MCF 10A (cell line): Measurements from ENCODE around the gene GEMIN7. TPM values are rescaled to one million over a fixed set of nuclear protein-coding genes. Genes with fewer than 3 reads are reported as not detected.

Experiments
- BruUV-seq: library from RNA; stranded (reverse); fragments of 400-500 nt; replicated peaks from 2 replicates; lab custom pipeline; 2021; lab: Mats Ljungman, UMichigan
- CTCF ChIA-PET: fragments of 300-600 bp; sonication (Branson Sonifier 250); formaldehyde crosslinking; extraction: SDS; loops from one replicate; lab custom pipeline; 2021; ENCODE audit warnings: antibody characterized with exemption, inconsistent platforms; lab: Yijun Ruan, JAX
- POLR2A ChIA-PET: fragments of 300-600, 350-650 bp; sonication (Branson Sonifier 250); formaldehyde crosslinking; extraction: SDS; loops from one replicate; lab custom pipeline; 2020; ENCODE audit warnings: antibody characterized with exemption, inconsistent platforms; lab: Yijun Ruan, JAX
- DNase-seq: peaks from one replicate; pipeline ENCODE4 v3.0.0-alpha.2; 2018; ENCODE audit not compliant: unreplicated experiment
- H3K27ac Mint-ChIP-seq: one replicate; pipeline ENCODE4 v1.8.0; 2022; ENCODE audit warnings: mild to moderate bottlenecking, low read depth, mixed read lengths; ENCODE audit not compliant: unreplicated experiment
- H3K27me3 Mint-ChIP-seq: one replicate; pipeline ENCODE4 v1.8.0; 2022; ENCODE audit warnings: mixed read lengths; ENCODE audit not compliant: insufficient read depth, unreplicated experiment
- H3K36me3 Mint-ChIP-seq: one replicate; pipeline ENCODE4 v1.8.0; 2022; ENCODE audit warnings: mild to moderate bottlenecking, moderate library complexity, mixed read lengths; ENCODE audit not compliant: insufficient read depth, unreplicated experiment
- H3K4me1 Mint-ChIP-seq: one replicate; pipeline ENCODE4 v1.8.0; 2022; ENCODE audit warnings: mixed read lengths; ENCODE audit not compliant: insufficient read depth, unreplicated experiment
- H3K4me3 Mint-ChIP-seq: one replicate; pipeline ENCODE4 v1.8.0; 2022; ENCODE audit warnings: mild to moderate bottlenecking, moderate library complexity, mixed read lengths; ENCODE audit not compliant: unreplicated experiment
- H3K9me3 Mint-ChIP-seq: one replicate; pipeline ENCODE4 v1.8.0; 2022; ENCODE audit warnings: mixed read lengths; ENCODE audit not compliant: unreplicated experiment
- intact Hi-C: fragments of 100-400 bp; cut with micrococcal nuclease; formaldehyde crosslinking; loops from 2 replicates; pipeline ENCODE4 v1.14.1; 2022
- total RNA-seq: library from RNA; stranded (reverse); gene quantifications from 2 replicates; pipeline ENCODE4 v1.2.3, GENCODE V29; 2022
- TF ChIP-seq, protein P1 (sequence below): fragments of 200-600 bp; IDR thresholded peaks from one replicate; pipeline ENCODE4 v1.8.0; 2022; ENCODE audit warnings: antibody characterized with exemption, mild to moderate bottlenecking; ENCODE audit not compliant: unreplicated experiment

GEMIN7 gene
- total RNA-seq, 1 experiment from 2014 or later = 21.0 TPM

DNA sequence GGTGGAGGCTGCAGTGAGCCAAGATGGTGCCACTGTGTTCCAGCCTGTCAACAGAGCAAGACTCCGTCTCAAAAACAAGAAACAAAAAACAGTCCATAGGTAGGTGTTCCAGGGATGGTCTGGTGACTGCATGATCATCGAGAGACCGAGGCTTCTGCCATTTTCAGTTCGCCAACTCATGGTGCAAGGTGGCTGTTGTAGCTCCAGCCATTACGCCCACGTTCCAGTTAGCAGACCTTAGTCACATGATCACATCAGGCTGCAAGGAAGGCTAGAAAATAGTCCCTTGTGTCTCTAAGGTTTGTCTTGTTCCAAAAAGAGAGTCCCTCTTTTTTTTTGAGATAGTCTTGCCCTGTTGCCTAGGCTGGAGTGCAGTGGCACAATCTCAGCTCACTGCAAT, 43.3 kb upstream of the GEMIN7 start:
- peaks cover 11% of the 10 kb centered on the region for H3K4me1 Mint-ChIP-seq
- CTCF ChIA-PET = no interaction called here

DNA sequence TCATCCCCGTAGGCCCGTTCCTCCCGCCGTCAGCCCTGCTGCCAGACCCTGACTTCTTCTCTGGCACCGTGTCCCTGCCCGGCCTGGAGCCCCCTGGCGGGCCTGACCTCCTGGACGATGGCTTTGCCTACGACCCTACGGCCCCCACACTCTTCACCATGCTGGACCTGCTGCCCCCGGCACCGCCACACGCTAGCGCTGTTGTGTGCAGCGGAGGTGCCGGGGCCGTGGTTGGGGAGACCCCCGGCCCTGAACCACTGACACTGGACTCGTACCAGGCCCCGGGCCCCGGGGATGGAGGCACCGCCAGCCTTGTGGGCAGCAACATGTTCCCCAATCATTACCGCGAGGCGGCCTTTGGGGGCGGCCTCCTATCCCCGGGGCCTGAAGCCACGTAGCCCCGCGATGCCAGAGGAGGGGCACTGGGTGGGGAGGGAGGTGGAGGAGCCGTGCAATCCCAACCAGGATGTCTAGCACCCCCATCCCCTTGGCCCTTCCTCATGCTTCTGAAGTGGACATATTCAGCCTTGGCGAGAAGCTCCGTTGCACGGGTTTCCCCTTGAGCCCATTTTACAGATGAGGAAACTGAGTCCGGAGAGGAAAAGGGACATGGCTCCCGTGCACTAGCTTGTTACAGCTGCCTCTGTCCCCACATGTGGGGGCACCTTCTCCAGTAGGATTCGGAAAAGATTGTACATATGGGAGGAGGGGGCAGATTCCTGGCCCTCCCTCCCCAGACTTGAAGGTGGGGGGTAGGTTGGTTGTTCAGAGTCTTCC, 41.5 kb upstream of the GEMIN7 start:
- CTCF ChIA-PET = interaction anchor here (0.9 kb wide), 1 partner anchor 211 kb away, joined by 6 read pairs; no protein-coding TSS in a partner anchor
- intact Hi-C loops = no loop called here
- no peaks in the 10 kb centered on the region for H3K27me3 Mint-ChIP-seq
- peaks cover 68% of the 10 kb centered on the region for H3K36me3 Mint-ChIP-seq
- peak overlapping the region; percentile 33 for H3K27ac Mint-ChIP-seq
- peaks cover 22% of the 10 kb centered on the region for H3K4me1 Mint-ChIP-seq
- H3K9me3 Mint-ChIP-seq = no peaks in the 10 kb centered on the region
- no peak overlapping the region for H3K4me3 Mint-ChIP-seq
- BruUV-seq = no TSS peak
- no peak for DNase-seq
- POLR2A ChIA-PET = interaction anchor here (1.6 to 3.1 kb wide), 5 partner anchors 10 to 42 kb away, joined by 5 to 27 read pairs (median 19); partner anchors contain the start of genes GEMIN7, RELB and ZNF296
- TF ChIP-seq, protein P1, sequence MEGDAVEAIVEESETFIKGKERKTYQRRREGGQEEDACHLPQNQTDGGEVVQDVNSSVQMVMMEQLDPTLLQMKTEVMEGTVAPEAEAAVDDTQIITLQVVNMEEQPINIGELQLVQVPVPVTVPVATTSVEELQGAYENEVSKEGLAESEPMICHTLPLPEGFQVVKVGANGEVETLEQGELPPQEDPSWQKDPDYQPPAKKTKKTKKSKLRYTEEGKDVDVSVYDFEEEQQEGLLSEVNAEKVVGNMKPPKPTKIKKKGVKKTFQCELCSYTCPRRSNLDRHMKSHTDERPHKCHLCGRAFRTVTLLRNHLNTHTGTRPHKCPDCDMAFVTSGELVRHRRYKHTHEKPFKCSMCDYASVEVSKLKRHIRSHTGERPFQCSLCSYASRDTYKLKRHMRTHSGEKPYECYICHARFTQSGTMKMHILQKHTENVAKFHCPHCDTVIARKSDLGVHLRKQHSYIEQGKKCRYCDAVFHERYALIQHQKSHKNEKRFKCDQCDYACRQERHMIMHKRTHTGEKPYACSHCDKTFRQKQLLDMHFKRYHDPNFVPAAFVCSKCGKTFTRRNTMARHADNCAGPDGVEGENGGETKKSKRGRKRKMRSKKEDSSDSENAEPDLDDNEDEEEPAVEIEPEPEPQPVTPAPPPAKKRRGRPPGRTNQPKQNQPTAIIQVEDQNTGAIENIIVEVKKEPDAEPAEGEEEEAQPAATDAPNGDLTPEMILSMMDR = no peak

More for the DNA sequence above, 43.3 kb upstream of the GEMIN7 start:
- DNase-seq = no peak
- TF ChIP-seq, protein P1 = no peak
- no peak overlapping the region for H3K27ac Mint-ChIP-seq
- POLR2A ChIA-PET = interaction anchor here (0.7 kb wide), 1 partner anchor 369 kb away, joined by 3 read pairs; no protein-coding TSS in a partner anchor
- H3K4me3 Mint-ChIP-seq = no peak overlapping the region
- H3K36me3 Mint-ChIP-seq = peaks cover 65% of the 10 kb centered on the region
- no peaks in the 10 kb centered on the region for H3K27me3 Mint-ChIP-seq
- intact Hi-C loops = no loop called here
- no TSS peak for BruUV-seq
- no peaks in the 10 kb centered on the region for H3K9me3 Mint-ChIP-seq

DNA sequence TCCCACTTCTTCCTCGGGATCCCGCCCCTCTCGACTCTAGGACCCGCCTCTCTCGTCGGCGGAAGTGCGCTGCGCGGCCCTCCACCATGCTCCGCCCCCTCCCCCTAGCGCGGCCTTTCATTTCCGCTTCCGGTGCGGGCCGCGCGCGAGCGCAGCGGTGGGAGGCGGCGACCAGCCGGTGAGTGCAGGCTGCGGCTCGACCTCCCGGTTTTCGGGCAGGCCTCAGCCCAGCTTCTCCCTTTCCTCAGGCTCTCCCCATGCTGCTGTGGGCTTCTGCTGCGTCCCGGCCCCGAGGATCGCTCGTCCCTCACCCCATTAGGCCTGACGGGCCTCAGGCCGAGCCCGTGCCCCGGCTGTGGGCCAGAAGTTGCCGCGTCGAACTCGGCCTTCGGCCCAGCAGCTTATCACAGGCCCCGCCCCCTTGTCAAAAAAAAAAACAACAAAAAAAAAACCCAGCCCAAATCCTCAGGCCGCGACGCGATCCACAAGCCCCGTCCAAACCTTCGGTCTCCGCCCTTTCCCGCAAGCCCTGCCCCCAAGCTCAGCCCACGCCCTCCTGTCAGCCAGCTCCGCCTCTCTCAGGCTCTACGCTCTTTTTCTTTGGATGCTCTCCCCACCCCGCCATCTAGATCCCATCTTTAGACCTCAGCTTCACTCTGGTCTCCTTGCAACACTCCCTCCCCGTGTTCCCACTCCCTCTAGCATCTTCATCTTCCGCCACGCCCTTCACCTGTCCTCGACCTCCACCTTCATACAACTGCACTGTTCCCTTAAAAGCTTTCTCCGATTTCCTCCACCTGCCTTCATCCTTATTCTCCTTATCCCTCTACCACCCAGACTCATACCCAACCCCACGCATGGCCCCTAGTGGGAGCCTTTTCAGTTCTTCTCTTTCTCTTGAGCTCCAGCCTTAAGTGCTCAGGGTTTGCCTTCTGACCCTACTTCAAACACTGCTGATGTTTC, 39.8 kb upstream of the GEMIN7 start, which contains the start of gene CLASRP:
CLASRP (plus strand) TSS at position 115 of the 963 bp plus-strand sequence. CDS start 1,168 bp downstream, outside the sequence.
- peaks cover 22% of the 10 kb centered on the region for H3K4me1 Mint-ChIP-seq
- peaks cover 73% of the 10 kb centered on the region for H3K36me3 Mint-ChIP-seq
- POLR2A ChIA-PET = interaction anchor here (0.6 to 3.1 kb wide), 26 partner anchors 8 to 348 kb away, joined by 3 to 27 read pairs (median 5); partner anchors contain the start of genes BLOC1S3, CLPTM1, GEMIN7 and NKPD1
- peak; percentile 91 for DNase-seq
- H3K27ac Mint-ChIP-seq = peak within 1 kb of the TSS; percentile 99
- H3K9me3 Mint-ChIP-seq = no peaks in the 10 kb centered on the region
- H3K27me3 Mint-ChIP-seq = no peaks in the 10 kb centered on the region
- TSS peak; percentile 72 for BruUV-seq
- CTCF ChIA-PET = interaction anchor here (0.5 to 2.1 kb wide), 15 partner anchors 11 to 980 kb away, joined by 3 to 6 read pairs (median 3); partner anchors contain the start of gene GEMIN7
- TF ChIP-seq, protein P1 = no peak
- intact Hi-C loops = no loop called here
- peak within 1 kb of the TSS; percentile 95 for H3K4me3 Mint-ChIP-seq
